NT2/D1 (cell line): ENCODE results near the gene ZSWIM6.

Experiments
- SUZ12 ChIP-seq: IDR thresholded peaks from 2 replicates; pipeline ENCODE4 v1.6.1; 2011; ENCODE audit not compliant: insufficient read length, insufficient read depth; ENCODE audit errors: extremely low read depth
- YY1 ChIP-seq: IDR thresholded peaks from 2 replicates; pipeline ENCODE4 v1.6.1; 2011; ENCODE audit not compliant: insufficient read length, insufficient read depth
- ZNF274 ChIP-seq: IDR thresholded peaks from 2 replicates; pipeline ENCODE4 v1.6.1; 2011; ENCODE audit warnings: mild to moderate bottlenecking, low read depth, low read length

- TF ChIP-seq SUZ12 (no peak), ZNF274 (no peak), YY1 (no peak)
Observed at GRCh38 chr5:61479850-61480614, 148.0 kb downstream of the ZSWIM6 start.
